Body of pancreas (tissue), 4 donors: ENCODE results near the gene SGSH. TPM values are rescaled to one million over a fixed set of nuclear protein-coding genes. Genes with fewer than 3 reads are reported as not detected.

Experiments
- ATAC-seq: fragments of 150-250 bp; one replicate; pipeline ENCODE4 v1.9.1; 2016
- DNase-seq, 4 donors: peaks; one replicate each; pipeline ENCODE4 v3.0.0-alpha.2; 2019
- H3K27ac ChIP-seq, 4 donors: fragments of 200-600 bp; sonication (generic); 1 replicate in 3 of 4; 2 replicates in 1 of 4; pipeline versions ENCODE4 v1.5.1 to v1.6.1; 2016 to 2019; ENCODE audit warnings: mild to moderate bottlenecking in 1 of 4, mixed read lengths in 1 of 4, moderate library complexity in 1 of 4
- H3K27me3 ChIP-seq, 2 donors: fragments of 200-600 bp; sonication (generic); one replicate each; pipeline ENCODE4 v1.6.0; 2016; ENCODE audit warnings: mild to moderate bottlenecking in 1 of 2
- H3K36me3 ChIP-seq, 2 donors: fragments of 200-600 bp; sonication (generic); replicated peaks in 1 of 2; 2 replicates each; pipeline ENCODE4 v1.5.1; 2016; ENCODE audit warnings: low read depth in 2 of 2; ENCODE audit not compliant: insufficient read depth in 1 of 2
- H3K4me1 ChIP-seq: fragments of 200-600 bp; sonication (generic); one replicate; pipeline ENCODE4 v1.6.0; 2016
- H3K4me3 ChIP-seq, 2 donors: fragments of 200-600 bp; sonication (generic); 1 replicate in 1 of 2; 2 replicates in 1 of 2; pipeline ENCODE4 v1.5.1; 2016 to 2019
- H3K9me3 ChIP-seq, 3 donors: fragments of 200-600 bp; sonication (generic); 1 replicate in 2 of 3; 2 replicates in 1 of 3; pipeline ENCODE4 v1.5.1; 2016
- CTCF ChIP-seq, 7 experiments: fragments of 450-650 bp in 4 of 7; fragments of 200-600 bp in 3 of 7; sonication (generic) in 3 of 7; IDR thresholded peaks; one replicate each; pipeline ENCODE4 v1.5.1; 2016 to 2019; ENCODE audit warnings: antibody characterized with exemption in 7 of 7
- POLR2A ChIP-seq, 3 donors: fragments of 450-650 bp; IDR thresholded peaks; one replicate each; pipeline ENCODE4 v1.6.1; 2016; ENCODE audit warnings: antibody characterized with exemption in 3 of 3, mild to moderate bottlenecking in 2 of 3
- WGBS, 2 donors: methylation state at CpG; one replicate each; pipeline ENCODE4 v1.1.5; 2017; 5-methylcytosine and 5-hydroxymethylcytosine counted together
- intact Hi-C: fragments of 100-400 bp; cut with DNase I; formaldehyde crosslinking; loops from one replicate; pipeline ENCODE4 v1.15.1; 2023
- total RNA-seq, 2 donors: library from RNA; depleted of rRNA; stranded (reverse); fragments of >200 nt; gene quantifications; one replicate each; pipeline ENCODE4 v1.1.0, GENCODE V29; 2016

The SGSH gene
- total RNA-seq, 2 donors from 2014 or later, result 29.6 to 42.8 TPM

DNA sequence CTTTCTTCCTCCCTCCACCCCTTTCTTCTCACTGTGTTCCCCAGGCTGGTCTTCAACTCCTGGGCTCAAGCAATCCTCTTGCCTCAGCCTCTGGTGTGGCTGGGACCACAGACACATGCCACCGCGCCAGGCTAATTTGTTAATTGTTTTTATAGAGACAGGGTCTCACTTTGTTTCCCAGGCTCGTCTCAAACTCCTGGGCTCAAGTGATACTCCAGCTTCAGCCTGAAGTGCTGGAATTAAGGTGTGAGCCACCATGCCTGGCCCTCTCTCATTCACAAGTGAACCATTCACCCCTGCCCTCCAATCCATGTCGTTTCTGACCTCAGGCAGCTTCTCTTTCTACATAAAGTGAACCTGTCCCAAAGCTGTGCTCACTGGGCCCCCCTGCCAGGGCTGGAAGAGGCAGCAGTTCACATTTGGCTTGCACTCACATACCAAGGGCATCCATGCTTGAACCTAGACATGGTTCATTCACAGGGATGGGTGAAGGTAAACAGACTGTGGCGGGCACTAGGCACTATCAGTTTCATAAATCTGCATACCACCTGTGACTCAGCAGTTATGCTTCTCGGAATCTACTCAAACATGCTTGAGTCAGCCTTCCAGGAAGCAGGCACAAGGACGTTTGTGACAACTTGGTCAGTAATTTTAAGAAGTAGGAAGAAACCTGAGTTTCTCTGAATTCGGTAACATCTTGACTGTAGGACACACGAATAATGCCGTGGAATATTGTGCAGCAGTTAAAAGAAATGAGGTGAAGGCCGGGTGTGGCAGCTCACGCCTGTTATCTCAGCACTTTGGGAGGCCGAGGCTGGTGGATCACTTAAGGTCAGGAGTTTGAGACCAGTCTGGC, 34.5 kb upstream of the SGSH start:
- Histone ChIP-seq H3K36me3 (no peaks in the 10 kb centered on the region), H3K27ac (peak overlapping the region in 3 of 4 donors; percentile 51 to 78 (median 75)), H3K4me1 (peaks cover 25% of the 10 kb centered on the region), H3K4me3 (no peak overlapping the region), H3K27me3 (no peaks in the 10 kb centered on the region), H3K9me3 (no peaks in the 10 kb centered on the region)
- peak; percentile 47 to 84 (median 58) for DNase-seq
- intact Hi-C loops, result no loop called here
- WGBS, 2 donors, result 43% methylated on average over 13 of the region's 13 CpGs
- no peak for TF ChIP-seq CTCF (IDR thresholded peaks at IDR 0.05)
- TF ChIP-seq POLR2A (IDR thresholded peaks at IDR 0.05), result no peak
- ATAC-seq, result peak; percentile 74

DNA sequence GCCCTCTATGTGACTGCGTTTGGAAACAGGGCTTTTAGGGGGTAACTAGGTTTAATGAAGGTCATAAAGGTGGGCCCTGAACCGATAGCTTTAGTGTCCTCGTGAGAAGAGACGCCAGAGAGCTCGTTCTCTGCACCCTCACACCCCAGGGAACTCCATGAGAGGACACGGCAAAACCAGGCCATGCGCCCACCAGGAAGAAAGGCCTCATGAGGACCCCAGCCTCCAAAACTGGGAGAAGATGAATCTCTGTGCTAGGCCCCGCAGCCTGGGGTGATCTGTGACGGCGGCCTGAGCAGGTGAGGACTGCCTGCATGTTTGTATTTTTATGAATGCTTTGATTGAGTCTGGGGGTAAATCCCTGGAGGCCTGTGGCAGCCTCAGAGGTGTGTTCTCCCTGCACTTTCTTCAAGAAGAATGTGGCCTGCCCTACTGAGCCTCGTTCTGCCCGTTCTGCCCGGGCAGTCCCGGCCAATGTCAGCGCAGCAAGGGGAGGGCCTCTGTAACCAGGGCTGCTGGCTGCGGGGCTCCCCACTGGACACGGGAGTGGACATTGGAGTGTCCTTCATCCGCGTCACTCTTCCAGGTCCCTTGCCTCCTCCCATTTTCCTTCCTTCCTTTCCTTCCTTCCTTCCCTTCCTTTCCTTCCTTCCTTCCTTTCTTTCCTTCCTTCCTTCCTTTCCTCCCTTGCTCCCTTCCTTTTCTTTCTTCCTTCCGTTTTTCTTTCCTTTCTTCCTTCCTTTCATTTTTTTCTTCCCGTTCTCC, 33.7 kb upstream of the SGSH start:
- intact Hi-C loops, result no loop called here
- H3K9me3 ChIP-seq, result no peaks in the 10 kb centered on the region
- H3K4me1 ChIP-seq, result peaks cover 22% of the 10 kb centered on the region
- TF ChIP-seq CTCF (IDR thresholded peaks at IDR 0.05), result no peak
- H3K27me3 ChIP-seq, result no peaks in the 10 kb centered on the region
- ATAC-seq, result no peak
- no peaks in the 10 kb centered on the region for H3K36me3 ChIP-seq
- peak overlapping the region in 2 of 4 donors; percentile 75 to 78 for H3K27ac ChIP-seq
- no peak overlapping the region for H3K4me3 ChIP-seq
- 79% methylated on average over 18 to 19 of the region's 21 CpGs for WGBS, 2 donors
- DNase-seq, result no peak

DNA sequence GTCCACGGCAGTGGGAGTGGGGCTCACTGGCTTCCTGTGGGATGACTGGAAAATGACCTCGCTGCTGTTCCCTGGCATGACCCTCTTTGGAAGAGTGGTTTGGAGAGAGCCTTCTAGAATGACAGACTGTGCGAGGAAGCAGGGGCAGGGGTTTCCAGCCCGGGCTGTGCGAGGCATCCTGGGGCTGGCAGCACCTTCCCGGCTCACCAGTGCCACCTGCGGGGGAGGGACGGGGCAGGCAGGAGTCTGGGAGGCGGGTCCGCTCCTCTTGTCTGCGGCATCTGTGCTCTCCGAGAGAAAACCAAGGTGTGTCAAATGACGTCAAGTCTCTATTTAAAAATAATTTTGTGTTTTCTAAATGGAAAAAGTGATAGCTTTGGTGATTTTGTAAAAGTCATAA, 32.7 kb upstream of the SGSH start:
- no peak for TF ChIP-seq POLR2A (IDR thresholded peaks at IDR 0.05)
- peak; percentile 44 to 76 (median 74) for TF ChIP-seq CTCF (IDR thresholded peaks at IDR 0.05)
- H3K9me3 ChIP-seq, result no peaks in the 10 kb centered on the region
- H3K36me3 ChIP-seq, result no peaks in the 10 kb centered on the region
- peak; percentile 76 to 82 (median 79) for DNase-seq
- whole genome bisulfite sequencing, 2 donors, result 20 to 57% methylated on average over 5 to 13 of the region's 13 CpGs
- H3K4me3 ChIP-seq, result no peak overlapping the region
- H3K27ac ChIP-seq, result no peak overlapping the region
- intact Hi-C loops, result no loop called here
- peaks cover 22% of the 10 kb centered on the region for H3K4me1 ChIP-seq
- ATAC-seq, result peak; percentile 86
- no peaks in the 10 kb centered on the region for H3K27me3 ChIP-seq

DNA sequence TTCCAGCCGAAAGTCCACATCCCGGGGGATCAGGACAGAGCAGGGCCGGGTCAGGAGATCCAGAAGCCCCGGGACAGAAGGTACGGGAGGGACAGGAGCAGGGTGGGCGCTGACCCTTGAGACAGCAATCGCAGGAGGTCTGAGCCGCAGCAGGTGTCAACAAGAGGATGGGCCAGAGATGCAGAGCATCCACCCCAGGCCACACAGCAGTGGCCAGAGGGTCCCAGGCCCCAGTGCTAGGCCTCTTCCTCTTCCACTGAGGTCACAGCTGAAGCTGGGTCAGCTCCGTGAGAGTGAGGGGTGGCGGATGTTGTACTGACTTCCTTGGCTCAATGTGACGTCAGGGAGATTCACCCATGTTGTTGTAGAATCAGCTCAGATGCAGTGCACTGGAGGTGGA, 31.8 kb upstream of the SGSH start:
- ATAC-seq, result no peak
- intact Hi-C loops, result no loop called here
- H3K4me3 ChIP-seq, result no peak overlapping the region

More for the DNA sequence above, 31.8 kb upstream of the SGSH start:
- H3K27ac ChIP-seq, result no peak overlapping the region
- H3K9me3 ChIP-seq, result no peaks in the 10 kb centered on the region
- H3K36me3 ChIP-seq, result no peaks in the 10 kb centered on the region
- 85 to 90% methylated on average over 8 to 11 of the region's 11 CpGs for WGBS, 2 donors
- TF ChIP-seq POLR2A (IDR thresholded peaks at IDR 0.05), result no peak
- TF ChIP-seq CTCF (IDR thresholded peaks at IDR 0.05), result no peak
- no peaks in the 10 kb centered on the region for H3K27me3 ChIP-seq
- DNase-seq, result no peak
- peaks cover 22% of the 10 kb centered on the region for H3K4me1 ChIP-seq
